T1000 (cell line): ENCODE measurements around the gene ASPG.
"Not testable (repeated sequence)": the region's sequence is repeated elsewhere in the genome, so short reads cannot be mapped to it uniquely, and the experiment has no call there.

Experiments
- DNase-seq: peaks from one replicate; lab custom pipeline; 2025; ENCODE audit warnings: mixed read lengths; lab: John Stamatoyannopoulos, UW

ASPG gene

GRCh38 chr14:104147346-104148125, 62.0 kb downstream of the ASPG start:
- no peak for DNase-seq

GRCh38 chr14:104148433-104149277, 63.2 kb downstream of the ASPG start:
- no peak for DNase-seq

- DNase-seq: no peak
Observed at GRCh38 chr14:104149278-104149595, 63.7 kb downstream of the ASPG start.

- no peak for DNase-seq
Observed at GRCh38 chr14:104149617-104150135, 64.2 kb downstream of the ASPG start.

- no peak for DNase-seq
Observed at GRCh38 chr14:104150136-104151025, 64.9 kb downstream of the ASPG start.

- no peak for DNase-seq
Observed at GRCh38 chr14:104151026-104151381, 65.5 kb downstream of the ASPG start.

GRCh38 chr14:104151566-104152245, 66.2 kb downstream of the ASPG start:
- no peak for DNase-seq

- no peak for DNase-seq
Observed at GRCh38 chr14:104152246-104152575, 66.7 kb downstream of the ASPG start.

- no peak for DNase-seq
Observed at GRCh38 chr14:104152686-104153393, 67.3 kb downstream of the ASPG start.

GRCh38 chr14:104153394-104153755, 67.9 kb downstream of the ASPG start:
- not testable (repeated sequence) for DNase-seq

- DNase-seq: no peak
Observed at GRCh38 chr14:104154246-104154645, 68.7 kb downstream of the ASPG start.

- DNase-seq: no peak
Observed at GRCh38 chr14:104155513-104155912, 70.0 kb downstream of the ASPG start.

- no peak for DNase-seq
Observed at GRCh38 chr14:104156142-104156541, 70.6 kb downstream of the ASPG start.

GRCh38 chr14:104157016-104157928, 71.8 kb downstream of the ASPG start:
- DNase-seq: no peak

- no peak for DNase-seq
Observed at GRCh38 chr14:104158827-104159798, 73.6 kb downstream of the ASPG start.

- no peak for DNase-seq
Observed at GRCh38 chr14:104159990-104160389, 74.5 kb downstream of the ASPG start.

- DNase-seq: no peak
Observed at GRCh38 chr14:104161602-104162367, 76.3 kb downstream of the ASPG start.

- DNase-seq: no peak
Observed at GRCh38 chr14:104162495-104162894, 77.0 kb downstream of the ASPG start.
